HG02884 (cell line): ENCODE data around the gene GOLGA5.
"Not testable (repeated sequence)": the region's sequence is repeated elsewhere in the genome, so short reads cannot be mapped to it uniquely, and the experiment has no call there.

Source experiments
- ATAC-seq: cut with Tn5 transposase; IDR thresholded peaks from one replicate; pipeline ENCODE4 v1.9.1; 2021; ENCODE audit warnings: mild to moderate bottlenecking, moderate library complexity; ENCODE audit not compliant: unreplicated experiment

GOLGA5 gene

GRCh38 chr14:92793709-92794546 is at the start of gene GOLGA5:
GOLGA5 (plus strand) TSS chr14:92794305; CDS start chr14:92797438, 3,133 bp downstream.
- ATAC-seq, result peak; percentile 95

GRCh38 chr14:92747701-92748258 is 46.3 kb upstream of the GOLGA5 start:
- ATAC-seq, result no peak

- peak; percentile 58 for ATAC-seq
Observed at GRCh38 chr14:92748259-92749016, 45.7 kb upstream of the GOLGA5 start, which contains the start of gene LGMN. LGMN (minus strand) TSS chr14:92748627; CDS start chr14:92732786, 15,841 bp downstream.

- ATAC-seq, result not testable (repeated sequence)
Observed at GRCh38 chr14:92750222-92750728, 43.8 kb upstream of the GOLGA5 start.

GRCh38 chr14:92750994-92751400 is 43.1 kb upstream of the GOLGA5 start:
- ATAC-seq, result peak; percentile 40

- no peak for ATAC-seq
Observed at GRCh38 chr14:92751819-92752218, 42.3 kb upstream of the GOLGA5 start.

- no peak for ATAC-seq
Observed at GRCh38 chr14:92753250-92753649, 40.9 kb upstream of the GOLGA5 start.

GRCh38 chr14:92754966-92755365 is 39.1 kb upstream of the GOLGA5 start:
- no peak for ATAC-seq

- ATAC-seq, result no peak
Observed at GRCh38 chr14:92755495-92755894, 38.6 kb upstream of the GOLGA5 start.

GRCh38 chr14:92756446-92756845 is 37.7 kb upstream of the GOLGA5 start:
- ATAC-seq, result no peak

GRCh38 chr14:92759300-92759678 is 34.8 kb upstream of the GOLGA5 start:
- ATAC-seq, result no peak

GRCh38 chr14:92759679-92760523 is 34.2 kb upstream of the GOLGA5 start:
- no peak for ATAC-seq

GRCh38 chr14:92760524-92760805 is 33.6 kb upstream of the GOLGA5 start:
- no peak for ATAC-seq

- not testable (repeated sequence) for ATAC-seq
Observed at GRCh38 chr14:92763666-92764631, 30.2 kb upstream of the GOLGA5 start.

GRCh38 chr14:92768236-92768635 is 25.9 kb upstream of the GOLGA5 start:
- peak; percentile 93 for ATAC-seq

- no peak for ATAC-seq
Observed at GRCh38 chr14:92768795-92769194, 25.3 kb upstream of the GOLGA5 start.

- no peak for ATAC-seq
Observed at GRCh38 chr14:92770484-92770883, 23.6 kb upstream of the GOLGA5 start.

- no peak for ATAC-seq
Observed at GRCh38 chr14:92774572-92774971, 19.5 kb upstream of the GOLGA5 start.

- ATAC-seq, result peak; percentile 89
Observed at GRCh38 chr14:92775292-92775691, 18.8 kb upstream of the GOLGA5 start.
